ENCODE measurements around the gene MRPS22. TPM values are rescaled to one million over a fixed set of nuclear protein-coding genes. Genes with fewer than 3 reads are reported as not detected.
A peak's percentile ranks its signal among the peaks of the same experiment; 100 is the strongest.

MRPS22 gene
- total and polyA plus RNA-seq, 9 of the 15 experiments (the other 6 are each of a cell fraction or from before 2014, with no cell fraction given): 148 to 397 (median 229) TPM

DNA sequence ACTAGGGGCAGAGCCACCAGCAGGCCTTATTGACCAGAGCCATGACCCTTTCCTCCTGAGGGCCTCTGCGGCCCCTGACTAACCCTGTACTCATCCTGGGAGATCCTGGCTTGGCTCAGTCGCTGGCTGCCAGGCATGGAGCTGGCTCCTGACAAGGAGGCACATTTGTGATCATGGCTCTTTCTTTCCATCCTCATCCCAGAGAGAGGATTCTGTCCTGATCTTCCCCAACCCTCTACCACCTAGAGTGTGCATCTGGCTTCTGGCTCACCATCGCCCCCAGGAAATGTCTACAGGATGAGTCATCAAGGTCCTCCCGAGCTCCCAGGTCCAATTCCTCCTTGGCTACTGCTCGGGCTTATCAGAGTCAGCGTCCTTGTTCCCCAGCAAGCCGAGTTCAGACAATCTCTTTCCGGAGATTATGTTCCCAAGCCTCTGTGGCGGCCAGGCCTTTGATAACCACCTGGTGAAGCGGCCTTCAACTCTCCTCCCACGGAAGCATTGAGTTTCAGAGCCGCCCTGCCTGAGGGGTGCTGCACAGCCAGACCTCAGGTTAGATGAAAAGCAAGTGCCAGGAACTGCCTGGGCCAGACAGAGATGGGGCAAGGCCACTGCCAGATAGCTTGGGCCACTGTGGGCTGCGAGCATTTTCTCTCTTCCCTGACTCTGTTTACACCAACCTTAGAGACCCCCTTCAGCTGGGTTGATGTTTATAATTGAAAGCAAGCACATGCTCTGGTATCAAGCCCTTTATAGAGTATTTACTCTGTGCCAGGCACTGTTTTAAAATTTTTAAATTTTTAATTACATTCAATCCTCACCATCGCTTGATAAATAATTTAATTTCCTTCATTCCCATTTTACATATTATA, 44.3 kb upstream of the MRPS22 start (continued):
- TF ChIP-seq ZNF609 (CRISPR knock-in tag; IDR thresholded peaks at IDR 0.05; ENCODE audit: borderline replicate concordance): no peak
- peak; percentile 83; the same call in 1 of the 2 replicates for TF ChIP-seq PHF21A (IDR thresholded peaks at IDR 0.05; ENCODE audit: borderline replicate concordance, low read depth)
- 0 out of 2 replicates have a peak, but pooled peaks have one; percentile 30 for TF ChIP-seq SMARCA5 (IDR thresholded peaks at IDR 0.05)
- no peak for TF ChIP-seq STAG1 (CRISPR knock-in tag; IDR thresholded peaks at IDR 0.05; ENCODE audit: borderline replicate concordance)
- peak; percentile 74 for TF ChIP-seq ZNF24 (IDR thresholded peaks at IDR 0.05)
- TF ChIP-seq, protein P1, sequence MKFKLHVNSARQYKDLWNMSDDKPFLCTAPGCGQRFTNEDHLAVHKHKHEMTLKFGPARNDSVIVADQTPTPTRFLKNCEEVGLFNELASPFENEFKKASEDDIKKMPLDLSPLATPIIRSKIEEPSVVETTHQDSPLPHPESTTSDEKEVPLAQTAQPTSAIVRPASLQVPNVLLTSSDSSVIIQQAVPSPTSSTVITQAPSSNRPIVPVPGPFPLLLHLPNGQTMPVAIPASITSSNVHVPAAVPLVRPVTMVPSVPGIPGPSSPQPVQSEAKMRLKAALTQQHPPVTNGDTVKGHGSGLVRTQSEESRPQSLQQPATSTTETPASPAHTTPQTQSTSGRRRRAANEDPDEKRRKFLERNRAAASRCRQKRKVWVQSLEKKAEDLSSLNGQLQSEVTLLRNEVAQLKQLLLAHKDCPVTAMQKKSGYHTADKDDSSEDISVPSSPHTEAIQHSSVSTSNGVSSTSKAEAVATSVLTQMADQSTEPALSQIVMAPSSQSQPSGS (CRISPR knock-in tag; IDR thresholded peaks at IDR 0.05): no peak
- TF ChIP-seq E2F3 (CRISPR knock-in tag; IDR thresholded peaks at IDR 0.05): no peak
- TF ChIP-seq TCF7L2 (IDR thresholded peaks at IDR 0.05; ENCODE audit: low read depth, low read length): peak; percentile 68
- peak; percentile 86 for TF ChIP-seq LCOR (CRISPR knock-in tag; IDR thresholded peaks at IDR 0.05)
- 0 out of 2 replicates have a peak, but pooled peaks have one; percentile 75 for TF ChIP-seq PTBP1 (IDR thresholded peaks at IDR 0.05; ENCODE audit: low read depth, low read length)
- TF ChIP-seq ZBTB33 (CRISPR knock-in tag; IDR thresholded peaks at IDR 0.05): no peak
- TF ChIP-seq SUPT5H (IDR thresholded peaks at IDR 0.05): no peak
- no peak for TF ChIP-seq ZSCAN32 (CRISPR knock-in tag; IDR thresholded peaks at IDR 0.05)
- TF ChIP-seq E2F4 (CRISPR knock-in tag; IDR thresholded peaks at IDR 0.05; ENCODE audit: low read depth): no peak
- no peak for TF ChIP-seq MLX (CRISPR knock-in tag; conservative IDR thresholded peaks at IDR 0.05)
- no peak for TF ChIP-seq SRSF3 (IDR thresholded peaks at IDR 0.05; ENCODE audit: insufficient read depth, low read length)
- peak; percentile 81 for TF ChIP-seq FOS (IDR thresholded peaks at IDR 0.05; ENCODE audit: extremely low read depth, insufficient read length)
- peak; percentile 81; the same call in 1 of the 2 replicates for TF ChIP-seq PHB2 (IDR thresholded peaks at IDR 0.05; ENCODE audit: low read depth)
